Activated T-cell treated with anti-CD3 and anti-CD28 coated beads, Interleukin-2, amount 50 U/mL, for 72 hours (primary cell): Measurements from ENCODE around the gene CALN1. TPM values are rescaled to one million over a fixed set of nuclear protein-coding genes. Genes with fewer than 3 reads are reported as not detected.

ENCODE experiments used
- ATAC-seq, 2 donors: fragments of 150-1000 bp; cut with Tn5 transposase; replicated peaks in 1 of 2; 2 replicates each; pipeline ENCODE4 v1.10.0; 2021; ENCODE audit warnings: moderate library complexity in 2 of 2, mild to moderate bottlenecking in 1 of 2
- DNase-seq, 2 donors: peaks; one replicate each; pipeline ENCODE4 v3.0.0; 2021 to 2022; ENCODE audit warnings: mixed read lengths in 1 of 2
- H3K27ac Mint-ChIP-seq: one replicate; pipeline ENCODE4 v1.8.0; 2022; ENCODE audit warnings: mild to moderate bottlenecking, moderate library complexity, mixed read lengths
- H3K27me3 Mint-ChIP-seq: one replicate; pipeline ENCODE4 v1.8.0; 2022; ENCODE audit warnings: low read depth, mixed read lengths
- H3K36me3 Mint-ChIP-seq, 2 donors: one replicate each; pipeline ENCODE4 v1.8.0; 2022; ENCODE audit warnings: mixed read lengths in 2 of 2, mild to moderate bottlenecking in 1 of 2; ENCODE audit not compliant: insufficient read depth in 2 of 2
- H3K4me1 Mint-ChIP-seq: one replicate; pipeline ENCODE4 v1.8.0; 2022; ENCODE audit warnings: low read depth, mixed read lengths
- H3K4me3 Mint-ChIP-seq, 2 donors: one replicate each; pipeline ENCODE4 v1.8.0; 2022; ENCODE audit warnings: mild to moderate bottlenecking in 2 of 2, mixed read lengths in 2 of 2, moderate library complexity in 2 of 2
- H3K9me3 Mint-ChIP-seq, 2 donors: one replicate each; pipeline ENCODE4 v1.8.0; 2022; ENCODE audit warnings: mixed read lengths in 2 of 2
- total RNA-seq, 2 donors: library from RNA; stranded (reverse); gene quantifications; one replicate each; pipeline ENCODE4 v1.2.3, GENCODE V29; 2022

The CALN1 gene
- total RNA-seq, 2 donors from 2014 or later: 0.86 TPM; not detected in 1

DNA sequence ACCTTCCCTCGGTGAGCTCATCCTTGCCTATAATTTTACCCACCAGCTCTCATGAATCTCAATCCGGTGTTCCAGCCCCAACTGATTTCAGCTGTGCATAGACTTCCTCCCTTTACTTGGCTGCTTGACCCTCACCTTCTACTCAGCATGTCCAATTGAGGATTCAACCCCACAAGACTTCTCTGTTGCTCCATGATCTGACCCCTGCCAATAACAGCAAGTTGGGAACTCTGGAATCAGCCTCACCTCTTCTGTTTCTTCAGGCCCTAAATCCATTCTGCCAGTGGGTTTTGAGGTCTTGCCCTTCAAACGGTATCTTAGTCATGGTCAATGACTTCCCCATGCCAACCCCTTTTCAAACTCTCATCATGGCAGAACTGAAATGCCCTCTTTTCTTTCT lies 390.4 kb downstream of the CALN1 start:
- Mint-ChIP-seq H3K4me1 (no peaks in the 10 kb centered on the region), H3K36me3 (peaks cover 0 to 1% of the 10 kb centered on the region in 2 donors), H3K27me3 (no peaks in the 10 kb centered on the region), H3K27ac (no peak overlapping the region), H3K4me3 (no peak overlapping the region), H3K9me3 (peaks cover 4 to 9% of the 10 kb centered on the region in 2 donors)
- no peak for DNase-seq
- ATAC-seq: no peak

DNA sequence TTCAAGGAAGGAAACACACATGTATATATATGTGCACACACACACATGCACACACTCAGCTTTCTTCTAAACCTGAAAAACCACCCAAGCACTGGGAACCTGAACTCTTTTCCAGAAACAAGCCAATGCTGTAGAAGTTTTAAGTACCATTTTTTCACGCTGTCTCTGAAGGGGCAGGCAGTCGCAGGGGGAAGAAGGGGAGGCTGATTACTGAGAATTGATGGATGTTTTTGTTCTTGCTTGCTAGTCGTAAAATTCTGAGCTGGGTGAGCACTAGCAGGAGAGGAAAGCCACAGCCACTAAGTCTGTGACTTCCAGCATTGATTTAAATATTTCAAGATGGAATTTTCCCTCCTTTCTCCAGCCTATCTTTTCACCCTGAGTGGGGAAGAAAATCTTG lies 391.8 kb downstream of the CALN1 start:
- H3K27me3 Mint-ChIP-seq: no peaks in the 10 kb centered on the region
- no peak overlapping the region for H3K27ac Mint-ChIP-seq
- DNase-seq: no peak
- no peak overlapping the region for H3K4me3 Mint-ChIP-seq
- no peaks in the 10 kb centered on the region for H3K36me3 Mint-ChIP-seq
- no peak for ATAC-seq
- peaks cover 0 to 9% of the 10 kb centered on the region in 2 donors for H3K9me3 Mint-ChIP-seq
- no peaks in the 10 kb centered on the region for H3K4me1 Mint-ChIP-seq

DNA sequence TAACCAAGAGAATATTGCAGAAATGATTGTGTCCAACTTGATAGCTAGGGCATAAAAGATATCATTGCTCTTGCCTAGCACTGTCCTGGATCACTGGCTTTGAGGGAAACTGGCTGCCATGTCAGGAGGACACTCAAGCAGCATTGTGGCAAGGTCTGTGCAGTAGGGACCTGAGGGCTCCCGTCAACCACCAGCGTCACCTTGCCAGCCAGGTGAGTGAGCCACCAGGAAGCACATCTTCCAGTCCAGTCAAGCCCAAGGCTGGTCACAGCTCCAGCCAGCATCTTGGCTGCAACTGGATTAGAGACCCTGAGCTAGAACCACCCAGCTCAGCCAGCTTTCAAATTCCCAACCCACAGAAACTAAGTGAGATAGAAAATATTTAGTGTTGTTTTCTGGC lies 392.7 kb downstream of the CALN1 start:
- no peak overlapping the region for H3K4me3 Mint-ChIP-seq
- no peaks in the 10 kb centered on the region for H3K27me3 Mint-ChIP-seq
- ATAC-seq (no peak), DNase-seq (no peak)
- no peaks in the 10 kb centered on the region for H3K4me1 Mint-ChIP-seq
- H3K36me3 Mint-ChIP-seq: no peaks in the 10 kb centered on the region
- H3K9me3 Mint-ChIP-seq: peaks cover 0 to 9% of the 10 kb centered on the region in 2 donors
- no peak overlapping the region for H3K27ac Mint-ChIP-seq

DNA sequence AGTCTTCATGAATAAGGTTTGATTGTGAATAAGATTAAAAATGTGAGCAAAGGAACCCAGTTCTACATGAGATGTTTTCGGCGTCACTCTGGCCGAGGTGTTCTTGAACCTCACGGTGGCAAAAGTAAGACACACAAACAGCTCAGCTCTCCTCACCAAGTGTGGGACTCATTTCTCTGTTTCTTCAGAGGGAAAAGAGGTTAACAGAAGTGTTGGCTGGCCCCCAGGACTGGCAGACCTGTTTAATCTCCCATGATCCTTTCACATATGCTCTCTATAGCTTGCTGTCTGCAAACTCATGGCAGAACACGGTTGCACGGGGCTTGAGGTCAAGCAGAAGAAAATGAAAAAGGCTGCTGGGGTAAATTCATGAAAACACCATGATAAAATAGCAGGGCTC lies 394.4 kb downstream of the CALN1 start:
- H3K27me3 Mint-ChIP-seq: no peaks in the 10 kb centered on the region
- H3K27ac Mint-ChIP-seq: no peak overlapping the region
- DNase-seq (no peak), ATAC-seq (no peak)
- H3K9me3 Mint-ChIP-seq: peaks cover 0 to 9% of the 10 kb centered on the region in 2 donors
- H3K36me3 Mint-ChIP-seq: no peaks in the 10 kb centered on the region
- H3K4me1 Mint-ChIP-seq: no peaks in the 10 kb centered on the region
- no peak overlapping the region for H3K4me3 Mint-ChIP-seq

DNA sequence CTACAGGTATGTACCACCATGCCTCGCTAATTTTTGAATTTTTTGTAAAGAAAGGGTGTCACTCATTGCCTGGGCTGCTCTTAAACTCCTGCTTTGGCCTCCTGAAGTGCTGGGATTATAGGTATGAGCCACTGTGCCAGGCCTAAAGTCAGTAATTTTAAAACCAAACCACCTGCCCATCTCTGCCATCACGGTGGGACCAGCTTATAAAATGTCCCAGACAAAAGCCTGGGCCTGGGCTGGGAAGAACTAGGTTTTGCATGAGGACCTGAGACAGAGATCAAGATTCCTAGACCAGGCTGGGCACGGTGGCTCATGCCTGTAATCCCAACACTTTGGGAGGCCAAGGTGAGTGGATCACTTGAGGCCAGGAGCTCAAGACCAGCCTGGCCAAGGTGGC lies 395.6 kb downstream of the CALN1 start:
- DNase-seq (no peak), ATAC-seq (no peak)
- H3K4me3 Mint-ChIP-seq: no peak overlapping the region
- no peaks in the 10 kb centered on the region for H3K4me1 Mint-ChIP-seq
- no peak overlapping the region for H3K27ac Mint-ChIP-seq
- H3K9me3 Mint-ChIP-seq: peaks cover 0 to 2% of the 10 kb centered on the region in 2 donors
- H3K36me3 Mint-ChIP-seq: no peaks in the 10 kb centered on the region
- H3K27me3 Mint-ChIP-seq: no peaks in the 10 kb centered on the region

DNA sequence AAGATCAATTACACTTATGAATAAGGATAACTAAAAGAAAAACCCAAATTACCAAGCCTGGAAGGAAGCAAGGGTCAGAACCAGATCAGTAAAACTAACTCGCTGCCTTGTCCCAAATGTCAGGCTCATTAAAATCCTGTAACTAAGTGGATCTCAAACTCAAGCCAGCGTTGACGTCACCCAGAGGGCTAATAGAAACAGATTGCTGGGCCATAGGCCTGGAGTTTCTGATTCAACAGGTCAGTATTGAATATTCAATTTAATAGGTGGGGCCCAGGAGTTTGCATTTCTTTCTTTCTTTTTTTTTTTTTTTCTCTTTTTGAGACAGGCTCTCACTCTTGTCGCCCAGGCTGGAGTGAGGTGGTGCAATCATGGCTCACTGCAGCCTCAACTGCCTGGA lies 397.0 kb downstream of the CALN1 start:
- no peaks in the 10 kb centered on the region for H3K36me3 Mint-ChIP-seq
- peaks cover 0 to 2% of the 10 kb centered on the region in 2 donors for H3K9me3 Mint-ChIP-seq
- H3K4me1 Mint-ChIP-seq: no peaks in the 10 kb centered on the region
- no peak overlapping the region for H3K27ac Mint-ChIP-seq
- no peak for DNase-seq
- H3K4me3 Mint-ChIP-seq: no peak overlapping the region
- ATAC-seq: no peak
- no peaks in the 10 kb centered on the region for H3K27me3 Mint-ChIP-seq

DNA sequence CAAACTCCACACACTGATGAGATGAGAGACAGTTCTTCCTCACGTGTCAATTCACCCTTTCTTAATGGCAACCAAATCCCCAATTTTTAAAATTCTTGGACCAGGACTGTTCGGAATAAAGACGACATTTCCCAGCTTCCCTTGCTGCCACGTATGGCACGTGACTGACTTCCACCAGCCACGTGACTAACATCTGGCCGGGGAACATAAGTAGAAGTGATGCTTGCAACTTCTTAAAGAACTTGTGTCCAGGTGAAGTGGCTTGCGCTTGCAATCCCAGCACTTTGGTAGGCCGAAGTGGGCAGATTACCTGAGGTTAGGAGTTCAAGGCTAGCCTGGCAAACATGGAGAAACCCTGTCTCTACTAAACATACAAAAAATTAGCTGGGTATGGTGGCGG lies 405.1 kb downstream of the CALN1 start:
- Mint-ChIP-seq H3K4me1 (no peaks in the 10 kb centered on the region), H3K9me3 (peaks cover 3 to 5% of the 10 kb centered on the region in 2 donors), H3K4me3 (no peak overlapping the region), H3K36me3 (no peaks in the 10 kb centered on the region), H3K27ac (no peak overlapping the region), H3K27me3 (no peaks in the 10 kb centered on the region)
- no peak for ATAC-seq
- DNase-seq: no peak

DNA sequence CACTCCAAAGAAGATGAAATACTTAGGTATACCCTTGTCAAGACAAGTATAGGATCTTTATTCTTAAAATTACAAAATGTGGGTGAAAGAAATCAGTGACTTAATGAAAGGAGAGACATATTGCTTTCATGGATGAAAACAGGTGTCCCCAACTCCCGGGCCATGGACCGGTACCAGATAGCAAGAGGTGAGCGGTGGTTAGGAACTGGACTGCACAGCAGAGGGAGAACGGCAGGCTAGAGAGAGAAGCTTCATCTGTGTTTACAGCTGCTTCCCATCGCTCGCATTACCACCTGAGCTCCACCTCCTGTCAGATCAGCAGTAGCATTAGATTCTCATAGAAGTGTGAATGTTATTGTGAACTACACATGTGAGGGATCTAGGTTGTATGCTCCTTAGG lies 408.9 kb downstream of the CALN1 start:
- H3K4me3 Mint-ChIP-seq: no peak overlapping the region
- H3K27ac Mint-ChIP-seq: no peak overlapping the region
- H3K9me3 Mint-ChIP-seq: peaks cover 4 to 5% of the 10 kb centered on the region in 2 donors
- H3K27me3 Mint-ChIP-seq: no peaks in the 10 kb centered on the region
- no peaks in the 10 kb centered on the region for H3K36me3 Mint-ChIP-seq
- DNase-seq: no peak
- no peaks in the 10 kb centered on the region for H3K4me1 Mint-ChIP-seq
- ATAC-seq: no peak

DNA sequence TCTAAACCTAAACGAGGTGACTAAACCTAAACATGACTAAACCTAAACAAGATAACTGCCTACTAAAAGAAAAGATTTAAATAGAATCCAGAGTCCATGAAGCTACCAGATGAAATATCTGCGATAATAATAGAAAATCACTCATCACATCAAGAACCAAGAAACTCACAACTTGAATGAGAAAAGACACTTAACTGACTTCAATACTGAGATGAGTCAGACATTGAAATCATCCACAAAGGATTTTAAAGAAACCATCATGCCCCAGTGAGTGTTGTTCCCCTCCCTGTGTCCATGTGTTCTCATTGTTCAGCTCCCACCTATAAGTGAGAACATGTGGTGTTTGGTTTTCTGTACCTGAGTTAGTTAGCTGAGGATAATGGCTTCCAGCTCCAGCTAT lies 416.0 kb downstream of the CALN1 start:
- Mint-ChIP-seq H3K9me3 (peaks cover 1 to 9% of the 10 kb centered on the region in 2 donors), H3K4me1 (no peaks in the 10 kb centered on the region)

DNA sequence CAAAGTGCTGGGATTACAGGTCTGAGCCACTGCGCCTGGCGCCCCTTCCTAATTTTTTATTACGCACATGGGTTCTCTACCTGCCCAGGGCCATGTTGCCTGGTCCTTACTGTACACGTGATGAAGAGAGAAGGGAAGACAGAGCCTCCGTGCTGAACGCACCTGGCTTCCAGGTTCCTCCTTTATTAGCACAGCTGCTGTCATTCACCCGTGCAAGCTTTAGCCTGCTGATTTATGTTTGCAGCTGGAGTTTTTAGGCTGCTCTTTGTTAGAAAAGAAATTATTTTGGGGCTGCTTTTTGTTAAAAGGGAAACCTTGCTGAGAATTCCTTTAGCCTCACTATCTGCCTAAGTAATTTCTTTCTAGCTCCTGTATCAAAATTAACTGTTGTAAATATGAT lies 417.0 kb downstream of the CALN1 start:
- no peaks in the 10 kb centered on the region for H3K27me3 Mint-ChIP-seq
- H3K27ac Mint-ChIP-seq: no peak overlapping the region
- peaks cover 1 to 7% of the 10 kb centered on the region in 2 donors for H3K9me3 Mint-ChIP-seq
- no peaks in the 10 kb centered on the region for H3K4me1 Mint-ChIP-seq
- no peaks in the 10 kb centered on the region for H3K36me3 Mint-ChIP-seq
- DNase-seq: no peak
- ATAC-seq: no peak
- no peak overlapping the region for H3K4me3 Mint-ChIP-seq

More for the DNA sequence above, 416.0 kb downstream of the CALN1 start:
- H3K27ac Mint-ChIP-seq: no peak overlapping the region
- ATAC-seq (no peak), DNase-seq (no peak)
- no peaks in the 10 kb centered on the region for H3K27me3 Mint-ChIP-seq
- H3K36me3 Mint-ChIP-seq: no peaks in the 10 kb centered on the region
- no peak overlapping the region for H3K4me3 Mint-ChIP-seq

DNA sequence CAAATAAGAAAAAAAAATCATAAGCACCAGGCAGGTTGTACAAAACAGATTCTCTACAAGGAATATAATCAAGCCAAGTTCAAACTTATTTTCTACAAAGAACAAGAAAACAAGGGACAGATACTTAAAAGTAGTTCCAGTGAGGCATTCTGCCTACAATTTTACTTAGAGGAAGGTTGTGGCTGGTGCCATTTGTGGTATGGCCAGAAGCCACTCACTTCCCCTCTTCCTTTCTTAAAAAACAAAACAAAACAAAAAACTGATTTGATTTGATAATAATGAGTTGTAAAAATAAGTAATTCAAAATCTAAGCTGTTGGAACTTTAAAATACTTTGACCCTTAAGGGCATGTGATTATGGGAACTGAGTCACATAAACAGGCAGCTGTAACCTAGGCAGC lies 420.6 kb downstream of the CALN1 start:
- no peaks in the 10 kb centered on the region for H3K27me3 Mint-ChIP-seq
- no peak overlapping the region for H3K4me3 Mint-ChIP-seq
- H3K4me1 Mint-ChIP-seq: peaks cover 7% of the 10 kb centered on the region
- H3K36me3 Mint-ChIP-seq: no peaks in the 10 kb centered on the region
- H3K27ac Mint-ChIP-seq: no peak overlapping the region
- DNase-seq (no peak), ATAC-seq (no peak)
- peaks cover 3 to 8% of the 10 kb centered on the region in 2 donors for H3K9me3 Mint-ChIP-seq

DNA sequence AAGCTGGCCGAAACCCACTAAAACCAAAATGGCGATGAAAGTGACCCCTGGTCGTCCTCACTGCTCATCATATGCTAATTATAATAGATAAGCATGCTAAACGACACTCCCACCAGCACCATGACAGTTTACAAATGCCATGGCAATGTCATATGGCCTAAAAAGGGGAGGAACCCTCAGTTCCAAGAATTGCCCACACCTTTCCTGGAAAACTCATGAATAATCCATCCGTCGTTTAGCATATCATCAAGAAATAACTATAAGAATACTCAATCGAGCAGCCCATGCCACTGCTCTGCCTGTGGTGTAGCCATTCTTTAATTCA lies 422.0 kb downstream of the CALN1 start:
- H3K27ac Mint-ChIP-seq: no peak overlapping the region
- no peak for DNase-seq
- peaks cover 3 to 8% of the 10 kb centered on the region in 2 donors for H3K9me3 Mint-ChIP-seq
- H3K4me1 Mint-ChIP-seq: peaks cover 7% of the 10 kb centered on the region
- no peaks in the 10 kb centered on the region for H3K27me3 Mint-ChIP-seq
- H3K4me3 Mint-ChIP-seq: no peak overlapping the region
- ATAC-seq: no peak
- no peaks in the 10 kb centered on the region for H3K36me3 Mint-ChIP-seq

DNA sequence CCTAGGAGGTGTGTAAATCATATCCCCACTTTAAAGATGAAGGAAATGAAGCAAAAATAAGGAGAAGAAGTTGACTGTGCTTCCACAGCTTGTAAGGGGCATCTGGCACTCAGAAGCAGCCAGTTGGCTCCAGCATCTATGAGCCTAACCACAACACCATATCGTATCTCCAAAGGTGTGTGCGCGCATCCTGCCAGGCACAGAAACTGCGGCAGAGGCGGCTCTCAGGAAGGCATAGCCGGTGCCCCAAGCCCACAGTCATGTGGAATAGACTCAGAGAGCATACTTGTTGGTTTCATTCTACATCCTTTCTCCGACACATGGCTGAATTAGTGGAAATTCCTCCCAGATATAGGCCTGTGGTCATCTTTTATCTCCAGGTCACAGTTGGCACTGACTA lies 423.9 kb downstream of the CALN1 start:
- Mint-ChIP-seq H3K9me3 (peaks cover 2 to 7% of the 10 kb centered on the region in 2 donors), H3K27ac (no peak overlapping the region), H3K4me3 (no peak overlapping the region), H3K27me3 (no peaks in the 10 kb centered on the region), H3K4me1 (peaks cover 7% of the 10 kb centered on the region), H3K36me3 (no peaks in the 10 kb centered on the region)
- no peak for DNase-seq
- no peak for ATAC-seq

DNA sequence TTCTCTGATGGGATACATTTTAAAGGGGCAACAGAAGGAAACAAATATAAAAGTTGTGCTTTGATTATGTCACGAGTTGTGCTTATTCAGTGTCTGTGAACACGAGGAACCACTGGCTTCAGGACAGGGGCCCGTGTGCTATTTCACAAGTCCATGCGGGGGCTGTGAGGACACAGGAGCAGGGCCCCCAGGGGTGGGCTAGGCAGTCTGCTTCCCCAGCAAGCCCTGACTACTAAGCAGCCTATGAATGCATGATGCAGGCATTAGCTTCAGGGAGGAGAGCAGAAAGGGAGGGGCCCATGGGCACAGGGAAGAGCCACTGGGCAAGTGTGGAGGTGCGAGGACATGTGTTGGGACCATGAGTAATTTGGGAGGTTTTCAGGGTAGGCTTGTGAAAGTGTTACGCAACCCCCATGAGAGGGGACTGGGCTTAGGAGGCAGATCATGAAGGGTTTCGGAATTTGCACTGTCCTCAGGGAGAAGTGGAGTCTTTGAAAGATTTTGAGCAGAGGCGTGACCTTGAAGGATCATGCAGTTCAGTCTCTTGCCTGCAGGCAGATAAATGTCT lies 424.9 kb downstream of the CALN1 start:
- peaks cover 2 to 7% of the 10 kb centered on the region in 2 donors for H3K9me3 Mint-ChIP-seq
- H3K27ac Mint-ChIP-seq: no peak overlapping the region
- H3K27me3 Mint-ChIP-seq: no peaks in the 10 kb centered on the region
- no peaks in the 10 kb centered on the region for H3K36me3 Mint-ChIP-seq
- H3K4me1 Mint-ChIP-seq: peaks cover 7% of the 10 kb centered on the region
- H3K4me3 Mint-ChIP-seq: no peak overlapping the region
- ATAC-seq: no peak
- no peak for DNase-seq
